CD14-positive monocyte (primary cell): Measurements from ENCODE around the gene IP6K1. TPM values are rescaled to one million over a fixed set of nuclear protein-coding genes. Genes with fewer than 3 reads are reported as not detected.

Experiments
- DNase-seq, 3 donors: peaks; one replicate each; pipeline ENCODE4 v3.0.0-alpha.2; 2011 to 2022
- H2AFZ ChIP-seq: 2 replicates; pipeline ENCODE4 v1.6.0; 2012; ENCODE audit warnings: mild to moderate bottlenecking, low read depth, low read length, inconsistent platforms; ENCODE audit not compliant: insufficient read depth, poor library complexity, severe bottlenecking
- H3K27ac ChIP-seq, 2 donors: 1 replicate in 1 of 2; 2 replicates in 1 of 2; pipeline ENCODE4 v1.5.1; 2012 to 2013; ENCODE audit warnings: low read length in 2 of 2, control low read depth in 1 of 2, inconsistent platforms in 1 of 2, low read depth in 1 of 2, mild to moderate bottlenecking in 1 of 2
- H3K27me3 ChIP-seq, 2 donors: one replicate each; pipeline versions ENCODE4 v1.6.0 to v1.6.1; 2011 to 2013; ENCODE audit warnings: low read length in 2 of 2; ENCODE audit not compliant: control insufficient read depth in 2 of 2, insufficient read depth in 2 of 2
- H3K36me3 ChIP-seq, 2 donors: replicated peaks in 1 of 2; 1 replicate in 1 of 2; 2 replicates in 1 of 2; pipeline versions ENCODE4 v1.5.1 to v1.6.1; 2012 to 2013; ENCODE audit warnings: low read length in 2 of 2, control low read depth in 1 of 2, inconsistent platforms in 1 of 2, mild to moderate bottlenecking in 1 of 2; ENCODE audit not compliant: insufficient read depth in 2 of 2, control insufficient read depth in 1 of 2
- H3K4me1 ChIP-seq, 2 donors: 1 replicate in 1 of 2; 2 replicates in 1 of 2; pipeline versions ENCODE4 v1.5.1 to v1.6.1; 2012 to 2013; ENCODE audit warnings: low read length in 2 of 2, control low read depth in 1 of 2, inconsistent platforms in 1 of 2, mild to moderate bottlenecking in 1 of 2, moderate library complexity in 1 of 2; ENCODE audit not compliant: insufficient read depth in 2 of 2, control insufficient read depth in 1 of 2
- H3K4me2 ChIP-seq: replicated peaks from 2 replicates; pipeline ENCODE3; 2012; ENCODE audit warnings: low read length, moderate library complexity, mild to moderate bottlenecking; ENCODE audit not compliant: poor library complexity, severe bottlenecking; ENCODE audit errors: extremely low read depth
- H3K4me3 ChIP-seq, 3 experiments: fragments of 200-600 bp in 1 of 3; sonication (generic) in 1 of 3; replicated peaks in 1 of 3; 1 replicate in 2 of 3; 2 replicates in 1 of 3; pipeline ENCODE4 v1.5.1; 2011 to 2013; ENCODE audit warnings: low read length in 3 of 3, mild to moderate bottlenecking in 3 of 3, control low read depth in 2 of 3, low read depth in 2 of 3, inconsistent platforms in 1 of 3, moderate library complexity in 1 of 3
- H3K79me2 ChIP-seq: 2 replicates; pipeline ENCODE4 v1.6.0; 2012; ENCODE audit warnings: mild to moderate bottlenecking, control low read depth, inconsistent platforms, low read length, moderate library complexity; ENCODE audit not compliant: insufficient read depth
- H3K9ac ChIP-seq: 2 replicates; pipeline ENCODE4 v1.6.0; 2017; ENCODE audit warnings: low read length, mild to moderate bottlenecking; ENCODE audit not compliant: insufficient read depth, poor library complexity, severe bottlenecking
- H3K9me3 ChIP-seq, 2 donors: replicated peaks in 1 of 2; 1 replicate in 1 of 2; 2 replicates in 1 of 2; pipeline versions ENCODE4 v1.5.1 to v1.6.1; 2012 to 2013; ENCODE audit warnings: low read length in 2 of 2, control low read depth in 1 of 2; ENCODE audit not compliant: control insufficient read depth in 1 of 2, insufficient read depth in 1 of 2
- H4K20me1 ChIP-seq: 2 replicates; pipeline ENCODE4 v1.6.0; 2012; ENCODE audit warnings: mild to moderate bottlenecking, low read length, control low read depth, moderate library complexity; ENCODE audit not compliant: insufficient read depth
- H3K27ac Mint-ChIP-seq, 7 donors: one replicate each; pipeline ENCODE4 v1.8.0; 2020; ENCODE audit warnings: mild to moderate bottlenecking in 7 of 7, mixed read lengths in 7 of 7, moderate library complexity in 6 of 7, inconsistent platforms in 2 of 7
- H3K27me3 Mint-ChIP-seq, 3 donors: one replicate each; pipeline ENCODE4 v1.8.0; 2021 to 2022; ENCODE audit warnings: low read depth in 3 of 3, mild to moderate bottlenecking in 3 of 3, mixed read lengths in 3 of 3, moderate library complexity in 3 of 3, inconsistent platforms in 1 of 3
- H3K36me3 Mint-ChIP-seq, 2 donors: one replicate each; pipeline ENCODE4 v1.8.0; 2020; ENCODE audit warnings: mixed read lengths in 2 of 2, inconsistent platforms in 1 of 2, mild to moderate bottlenecking in 1 of 2
- H3K4me1 Mint-ChIP-seq: one replicate; pipeline ENCODE4 v1.8.0; 2020; ENCODE audit warnings: mild to moderate bottlenecking, mixed read lengths
- H3K4me3 Mint-ChIP-seq, 2 donors: one replicate each; pipeline ENCODE4 v1.8.0; 2020; ENCODE audit warnings: mild to moderate bottlenecking in 2 of 2, mixed read lengths in 2 of 2, moderate library complexity in 1 of 2
- H3K9me3 Mint-ChIP-seq, 7 donors: one replicate each; pipeline ENCODE4 v1.8.0; 2020 to 2022; ENCODE audit warnings: mixed read lengths in 7 of 7, mild to moderate bottlenecking in 6 of 7, moderate library complexity in 6 of 7, inconsistent platforms in 2 of 7
- CTCF ChIP-seq: fragments of 200-600 bp; IDR thresholded peaks from one replicate; pipeline ENCODE4 v1.8.0; 2022; ENCODE audit warnings: antibody characterized with exemption, mild to moderate bottlenecking
- WGBS: methylation state at CpG from one replicate; pipeline ENCODE4 v1.1.5; 2013; ENCODE audit warnings: missing lambda C conversion rate; ENCODE audit not compliant: insufficient coverage; 5-methylcytosine and 5-hydroxymethylcytosine counted together
- intact Hi-C, 2 donors: fragments of 100-400 bp; cut with micrococcal nuclease; formaldehyde crosslinking; loops; one replicate each; pipeline versions ENCODE4 v1.15.0 to v1.15.1; 2023
- polyA plus RNA-seq, 3 donors: library from polyadenylated mRNA; depleted of rRNA in 1 of 3; unstranded in 2 of 3; stranded (reverse) in 1 of 3; fragments of 300-500 nt in 2 of 3; fragments of >200 nt in 1 of 3; fragmentation: Illumina TruSeq in 2 of 3; gene quantifications; 1 replicate in 2 of 3; 2 replicates in 1 of 3; pipeline ENCODE4 v1.2.3, GENCODE V29; 2012 to 2021

IP6K1 gene
- polyA plus RNA-seq, 3 donors: 15.8 to 27.1 (median 16.1) TPM

GRCh38 chr3:49720855-49721595 lies 65.3 kb downstream of the IP6K1 start:
- H3K36me3 Mint-ChIP-seq: peaks cover 25 to 39% of the 10 kb centered on the region in 2 donors
- no peak overlapping the region for H3K9ac ChIP-seq
- H3K79me2 ChIP-seq: peaks cover 22% of the 10 kb centered on the region
- no peak overlapping the region for H3K4me3 ChIP-seq
- H3K36me3 ChIP-seq: peaks cover 16 to 33% of the 10 kb centered on the region in 2 donors
- H3K27ac ChIP-seq: peak overlapping the region in 1 of 2 donors; percentile 97
- no peak overlapping the region for H2AFZ ChIP-seq
- peaks cover 0 to 7% of the 10 kb centered on the region in 2 donors for H3K27me3 ChIP-seq
- H3K27me3 Mint-ChIP-seq: peaks cover 7 to 9% (median 7%) of the 10 kb centered on the region in 3 donors
- H3K4me1 ChIP-seq: peaks cover 32 to 43% of the 10 kb centered on the region in 2 donors
- DNase-seq: peak in 1 of 3 donors; percentile 4
- H4K20me1 ChIP-seq: peaks cover 31% of the 10 kb centered on the region
- no peaks in the 10 kb centered on the region for H3K9me3 ChIP-seq
- no peak for TF ChIP-seq CTCF
- H3K4me2 ChIP-seq: no peak overlapping the region
- no peak overlapping the region for H3K4me3 Mint-ChIP-seq
- peaks cover 38% of the 10 kb centered on the region for H3K4me1 Mint-ChIP-seq
- H3K27ac Mint-ChIP-seq: peak overlapping the region; percentile 15 to 81 (median 57)
- 80% methylated on average over 2 of the region's 4 CpGs for whole genome bisulfite sequencing
- peaks cover 0 to 5% (median 0%) of the 10 kb centered on the region in 7 donors for H3K9me3 Mint-ChIP-seq
- intact Hi-C loops: loop anchor here (5.0 to 10.0 kb wide), 3 partner anchors 46 to 66 kb away; partner anchors contain the start of genes APEH (in 2 of the 2) and IP6K1 (in 2 of the 2)

GRCh38 chr3:49719214-49719884 lies 67.0 kb downstream of the IP6K1 start, which contains the start of gene AMIGO3:
Gene AMIGO3 (minus strand): TSS chr3:49719684. CDS start chr3:49719465, 219 bp downstream.
- Mint-ChIP-seq H3K4me1 (peaks cover 30% of the 10 kb centered on the region), H3K27me3 (peaks cover 7 to 9% (median 7%) of the 10 kb centered on the region in 3 donors), H3K4me3 (peak within 1 kb of the TSS; percentile 85 to 93), H3K36me3 (peaks cover 29 to 40% of the 10 kb centered on the region in 2 donors), H3K27ac (peak within 1 kb of the TSS; percentile 32 to 86 (median 72)), H3K9me3 (peaks cover 0 to 5% (median 0%) of the 10 kb centered on the region in 7 donors)
- DNase-seq: peak; percentile 87 to 94 (median 89)
- Histone ChIP-seq H3K27ac (peak within 1 kb of the TSS in 1 of 2 donors; percentile 36), H2AFZ (peak within 1 kb of the TSS; percentile 72), H3K79me2 (peaks cover 22% of the 10 kb centered on the region), H3K4me2 (peak within 1 kb of the TSS; percentile 92), H3K27me3 (peaks cover 0 to 7% of the 10 kb centered on the region in 2 donors), H4K20me1 (peaks cover 31% of the 10 kb centered on the region), H3K4me3 (peak within 1 kb of the TSS; percentile 45 to 80 (median 46)), H3K9ac (peak within 1 kb of the TSS; percentile 43), H3K36me3 (peaks cover 10 to 33% of the 10 kb centered on the region in 2 donors), H3K9me3 (no peaks in the 10 kb centered on the region), H3K4me1 (peaks cover 26 to 34% of the 10 kb centered on the region in 2 donors)
- under 1% methylated on average over 46 of the region's 50 CpGs for WGBS
- peak; percentile 79 for TF ChIP-seq CTCF
- intact Hi-C loops: loop anchor here in 1 of 2 donors (10.0 kb wide), 1 partner anchor 225 kb away; the partner anchor contains the start of gene RBM6
